ENCODE data around the gene MCM3AP. TPM values are rescaled to one million over a fixed set of nuclear protein-coding genes. Genes with fewer than 3 reads are reported as not detected.

Gene MCM3AP
- total RNA-seq, 2 experiments from 2014 or later, result 94.3 to 96.5 TPM

GRCh38 chr21:46323710-46324389, 38.4 kb upstream of the MCM3AP start, which contains the start of the genes C21orf58 and PCNT:
C21orf58 (minus strand) TSS chr21:46323870; CDS start chr21:46322738, 1,132 bp downstream.
PCNT (plus strand) TSS chr21:46324156; CDS start chr21:46324229, 73 bp downstream.
- Histone ChIP-seq H3K4me1 (ENCODE audit: insufficient read depth, low read length) (peaks cover 28% of the 10 kb centered on the region), H3K27ac (ENCODE audit: low read depth in 1 of 2, low read length in 2 of 2) (peak within 1 kb of the TSS; percentile 96 to 100), H3K9me3 (ENCODE audit: control insufficient read depth in 1 of 2, insufficient read depth in 1 of 2, low read length in 2 of 2) (no peaks in the 10 kb centered on the region), H3K27me3 (ENCODE audit: control insufficient read depth in 1 of 2, insufficient read depth in 2 of 2, low read length in 2 of 2) (no peaks in the 10 kb centered on the region), H3K36me3 (ENCODE audit: insufficient read depth, low read length) (peaks cover 7% of the 10 kb centered on the region), H3K4me3 (ENCODE audit: low read length) (peak within 1 kb of the TSS; percentile 96)
- peaks cover 39% of the 10 kb centered on the region for H3K4me1 Mint-ChIP-seq (ENCODE audit: low read depth)
- intact Hi-C loops (cut with DNase I, micrococcal nuclease), result loop anchor here (1.0 to 10.0 kb wide), 9 partner anchors 37 to 1039 kb away; partner anchors contain the start of genes YBEY (in 2 of the 2), COL6A1 (in 1 of the 2), DIP2A (in 1 of the 2) and MCM3AP (in 1 of the 2)
- peak within 1 kb of the TSS; percentile 96 for H3K4me3 Mint-ChIP-seq
- DNase-seq (peak; percentile 95 to 99 (median 98)), ATAC-seq (ENCODE audit: poor library complexity) (peak; percentile 81)
- H3K27me3 Mint-ChIP-seq, result no peaks in the 10 kb centered on the region
- CTCF ChIA-PET, result interaction anchor here (1.0 kb wide), 1 partner anchor 181 kb away, joined by 3 read pairs; no protein-coding TSS in a partner anchor
- TF ChIP-seq CTCF (IDR thresholded peaks at IDR 0.05), result no peak
- H3K27ac Mint-ChIP-seq, result peak within 1 kb of the TSS; percentile 99
- POLR2A ChIA-PET, result no interaction called here
- peaks cover 33% of the 10 kb centered on the region for H3K36me3 Mint-ChIP-seq (ENCODE audit: low read depth)
- no peaks in the 10 kb centered on the region for H3K9me3 Mint-ChIP-seq

GRCh38 chr21:46323227-46323709, 37.9 kb upstream of the MCM3AP start:
- H3K27me3 Mint-ChIP-seq, result no peaks in the 10 kb centered on the region
- peaks cover 39% of the 10 kb centered on the region for H3K4me1 Mint-ChIP-seq (ENCODE audit: low read depth)
- no peak for TF ChIP-seq CTCF (IDR thresholded peaks at IDR 0.05)
- Histone ChIP-seq H3K36me3 (ENCODE audit: insufficient read depth, low read length) (peaks cover 3% of the 10 kb centered on the region), H3K9me3 (ENCODE audit: control insufficient read depth in 1 of 2, insufficient read depth in 1 of 2, low read length in 2 of 2) (no peaks in the 10 kb centered on the region), H3K27ac (ENCODE audit: low read depth in 1 of 2, low read length in 2 of 2) (peak overlapping the region in 1 of 2 donors; percentile 10), H3K4me3 (ENCODE audit: low read length) (peak overlapping the region; percentile 96), H3K4me1 (ENCODE audit: insufficient read depth, low read length) (peaks cover 28% of the 10 kb centered on the region), H3K27me3 (ENCODE audit: control insufficient read depth in 1 of 2, insufficient read depth in 2 of 2, low read length in 2 of 2) (no peaks in the 10 kb centered on the region)
- intact Hi-C loops (cut with DNase I, micrococcal nuclease), result loop anchor here (1.0 to 10.0 kb wide), 8 partner anchors 36 to 1038 kb away; partner anchors contain the start of genes YBEY (in 2 of the 2), DIP2A (in 1 of the 2), MCM3AP (in 1 of the 2) and PCBP3 (in 1 of the 2)
- POLR2A ChIA-PET, result interaction anchor here (0.9 kb wide), 1 partner anchor 312 kb away, joined by 3 read pairs; the partner anchor contains the start of gene PRMT2
- DNase-seq (peak in 2 of 14 experiments; percentile 3), ATAC-seq (ENCODE audit: poor library complexity) (peak; percentile 2)
- peak overlapping the region; percentile 99 for H3K27ac Mint-ChIP-seq
- peak overlapping the region; percentile 96 for H3K4me3 Mint-ChIP-seq
- CTCF ChIA-PET, result interaction anchor here (1.0 kb wide), 1 partner anchor 180 kb away, joined by 3 read pairs; no protein-coding TSS in a partner anchor
- no peaks in the 10 kb centered on the region for H3K9me3 Mint-ChIP-seq
- peaks cover 33% of the 10 kb centered on the region for H3K36me3 Mint-ChIP-seq (ENCODE audit: low read depth)

DNA sequence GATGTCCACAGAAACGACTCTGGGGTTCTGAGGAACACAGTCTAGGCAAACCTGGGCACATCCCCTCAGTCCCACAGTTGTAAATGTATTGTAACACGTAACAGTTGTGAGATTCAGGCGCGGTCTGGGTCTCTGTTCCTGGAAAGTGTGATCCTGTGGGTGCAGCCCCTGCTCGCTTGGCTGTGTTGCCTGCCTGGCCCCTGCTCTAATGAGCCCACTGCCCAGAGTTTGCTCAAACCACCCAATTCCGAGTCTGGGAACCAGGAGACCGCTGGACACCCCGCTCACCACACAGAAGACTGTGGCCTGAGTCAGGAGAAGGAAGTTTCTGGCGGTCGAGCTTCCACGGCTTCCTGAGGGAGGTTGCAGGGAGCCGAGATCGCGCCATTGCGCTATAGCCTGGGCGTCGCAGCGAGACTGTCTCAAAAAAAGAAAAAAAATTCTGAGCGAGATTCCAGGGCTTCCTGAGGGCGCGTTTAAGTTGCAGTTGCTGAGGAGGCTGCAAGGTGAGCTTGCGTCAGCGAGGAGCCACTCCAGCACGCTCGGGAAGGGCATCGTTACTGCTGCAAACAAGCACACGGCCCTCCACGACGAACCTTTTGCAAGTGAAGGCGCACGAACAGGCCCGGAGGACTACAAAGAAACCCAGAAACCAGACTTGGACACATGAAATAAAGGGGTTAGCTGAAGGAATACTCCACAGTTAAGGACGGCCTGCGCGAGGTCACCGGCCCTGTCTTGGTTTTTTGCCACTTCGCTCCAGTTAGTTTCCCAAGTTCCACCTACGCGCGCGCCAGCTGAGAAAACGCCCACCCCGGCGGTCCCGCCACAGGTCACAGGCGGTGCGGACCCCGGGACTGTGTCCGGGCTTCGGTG, 37.2 kb upstream of the MCM3AP start:
- Histone ChIP-seq H3K4me1 (ENCODE audit: insufficient read depth, low read length) (peaks cover 28% of the 10 kb centered on the region), H3K9me3 (ENCODE audit: control insufficient read depth in 1 of 2, insufficient read depth in 1 of 2, low read length in 2 of 2) (no peaks in the 10 kb centered on the region), H3K4me3 (ENCODE audit: low read length) (peak overlapping the region; percentile 96), H3K27ac (ENCODE audit: low read depth in 1 of 2, low read length in 2 of 2) (no peak overlapping the region), H3K27me3 (ENCODE audit: control insufficient read depth in 1 of 2, insufficient read depth in 2 of 2, low read length in 2 of 2) (no peaks in the 10 kb centered on the region), H3K36me3 (ENCODE audit: insufficient read depth, low read length) (no peaks in the 10 kb centered on the region)
- POLR2A ChIA-PET, result interaction anchor here (0.9 kb wide), 1 partner anchor 313 kb away, joined by 3 read pairs; the partner anchor contains the start of gene PRMT2
- TF ChIP-seq CTCF (IDR thresholded peaks at IDR 0.05), result no peak
- peaks cover 39% of the 10 kb centered on the region for H3K4me1 Mint-ChIP-seq (ENCODE audit: low read depth)
- H3K27ac Mint-ChIP-seq, result peak overlapping the region; percentile 99
- intact Hi-C loops (cut with DNase I, micrococcal nuclease), result loop anchor here (1.0 to 10.0 kb wide), 8 partner anchors 35 to 1038 kb away; partner anchors contain the start of genes YBEY (in 2 of the 2), DIP2A (in 1 of the 2), MCM3AP (in 1 of the 2) and PCBP3 (in 1 of the 2)
- no peaks in the 10 kb centered on the region for H3K27me3 Mint-ChIP-seq
- peaks cover 26% of the 10 kb centered on the region for H3K36me3 Mint-ChIP-seq (ENCODE audit: low read depth)
- H3K9me3 Mint-ChIP-seq, result no peaks in the 10 kb centered on the region
- no peak for ATAC-seq (ENCODE audit: poor library complexity)
- H3K4me3 Mint-ChIP-seq, result peak overlapping the region; percentile 96
- CTCF ChIA-PET, result interaction anchor here (1.0 kb wide), 1 partner anchor 179 kb away, joined by 3 read pairs; no protein-coding TSS in a partner anchor
- DNase-seq, result peak in 2 of 14 experiments; percentile 10 to 20

All from CD4-positive, alpha-beta T cell (primary cell).